Activated T-cell treated with anti-CD3 and anti-CD28 coated beads, Interleukin-2, amount 50 U/mL, for 24 hours (primary cell): ENCODE results near the gene CXCL14.
A peak's percentile ranks its signal among the peaks of the same experiment; 100 is the strongest.

Experiments used
- DNase-seq: peaks from one replicate; pipeline ENCODE4 v3.0.0-alpha.2; 2020
- H3K27ac Mint-ChIP-seq: 2 replicates; pipeline ENCODE4 v1.8.0; 2020; ENCODE audit warnings: mild to moderate bottlenecking, mixed read lengths
- H3K27me3 Mint-ChIP-seq: 2 replicates; pipeline ENCODE4 v1.8.0; 2020; ENCODE audit warnings: mixed read lengths
- H3K36me3 Mint-ChIP-seq: 2 replicates; pipeline ENCODE4 v1.8.0; 2020; ENCODE audit warnings: low read depth, mixed read lengths
- H3K4me1 Mint-ChIP-seq: 2 replicates; pipeline ENCODE4 v1.8.0; 2020; ENCODE audit warnings: low read depth, mixed read lengths
- H3K4me3 Mint-ChIP-seq: 2 replicates; pipeline ENCODE4 v1.8.0; 2020; ENCODE audit warnings: mild to moderate bottlenecking, moderate library complexity, mixed read lengths
- H3K9me3 Mint-ChIP-seq: 2 replicates; pipeline ENCODE4 v1.8.0; 2020; ENCODE audit warnings: mixed read lengths

CXCL14 gene

GRCh38 chr5:135549413-135549812 is 29.4 kb downstream of the CXCL14 start:
- Mint-ChIP-seq H3K4me3 (no peak overlapping the region), H3K27me3 (peaks cover 84% of the 10 kb centered on the region), H3K9me3 (no peaks in the 10 kb centered on the region), H3K36me3 (no peaks in the 10 kb centered on the region), H3K27ac (no peak overlapping the region), H3K4me1 (peaks cover 1% of the 10 kb centered on the region)
- DNase-seq, result no peak

GRCh38 chr5:135547590-135548254 is 31.1 kb downstream of the CXCL14 start:
- Mint-ChIP-seq H3K36me3 (no peaks in the 10 kb centered on the region), H3K27ac (no peak overlapping the region), H3K4me3 (no peak overlapping the region), H3K27me3 (peaks cover 87% of the 10 kb centered on the region), H3K9me3 (no peaks in the 10 kb centered on the region), H3K4me1 (peaks cover 12% of the 10 kb centered on the region)
- DNase-seq, result no peak

GRCh38 chr5:135546912-135547311 is 31.9 kb downstream of the CXCL14 start:
- no peak overlapping the region for H3K4me3 Mint-ChIP-seq

GRCh38 chr5:135546101-135546500 is 32.7 kb downstream of the CXCL14 start:
- Mint-ChIP-seq H3K27me3 (peaks cover 92% of the 10 kb centered on the region), H3K9me3 (no peaks in the 10 kb centered on the region), H3K4me1 (peaks cover 12% of the 10 kb centered on the region), H3K36me3 (no peaks in the 10 kb centered on the region), H3K27ac (no peak overlapping the region), H3K4me3 (no peak overlapping the region)
- DNase-seq, result no peak

More at GRCh38 chr5:135546912-135547311, 31.9 kb downstream of the CXCL14 start:
- no peak overlapping the region for H3K27ac Mint-ChIP-seq
- no peaks in the 10 kb centered on the region for H3K9me3 Mint-ChIP-seq
- no peak for DNase-seq
- no peaks in the 10 kb centered on the region for H3K36me3 Mint-ChIP-seq
- peaks cover 12% of the 10 kb centered on the region for H3K4me1 Mint-ChIP-seq
- H3K27me3 Mint-ChIP-seq, result peaks cover 87% of the 10 kb centered on the region

GRCh38 chr5:135545099-135545498 is 33.7 kb downstream of the CXCL14 start:
- Mint-ChIP-seq H3K4me1 (peaks cover 12% of the 10 kb centered on the region), H3K27me3 (peaks cover 94% of the 10 kb centered on the region), H3K4me3 (peak overlapping the region; percentile 78)

GRCh38 chr5:135543485-135544304 is 35.1 kb downstream of the CXCL14 start:
- Mint-ChIP-seq H3K4me1 (peaks cover 12% of the 10 kb centered on the region), H3K4me3 (peak overlapping the region; percentile 78), H3K27me3 (peaks cover 94% of the 10 kb centered on the region), H3K9me3 (no peaks in the 10 kb centered on the region), H3K36me3 (no peaks in the 10 kb centered on the region), H3K27ac (no peak overlapping the region)
- no peak for DNase-seq

More at GRCh38 chr5:135545099-135545498, 33.7 kb downstream of the CXCL14 start:
- Mint-ChIP-seq H3K27ac (no peak overlapping the region), H3K36me3 (no peaks in the 10 kb centered on the region), H3K9me3 (no peaks in the 10 kb centered on the region)
- DNase-seq, result no peak

- H3K4me3 Mint-ChIP-seq, result peak overlapping the region; percentile 19
- no peaks in the 10 kb centered on the region for H3K36me3 Mint-ChIP-seq
- H3K9me3 Mint-ChIP-seq, result no peaks in the 10 kb centered on the region
- no peak for DNase-seq
- peaks cover 94% of the 10 kb centered on the region for H3K27me3 Mint-ChIP-seq
- no peak overlapping the region for H3K27ac Mint-ChIP-seq
- H3K4me1 Mint-ChIP-seq, result peaks cover 12% of the 10 kb centered on the region
Observed at GRCh38 chr5:135543001-135543484, 35.7 kb downstream of the CXCL14 start.

GRCh38 chr5:135541807-135542502 is 36.8 kb downstream of the CXCL14 start:
- H3K4me1 Mint-ChIP-seq, result peaks cover 12% of the 10 kb centered on the region
- no peak overlapping the region for H3K4me3 Mint-ChIP-seq
- H3K27me3 Mint-ChIP-seq, result peaks cover 95% of the 10 kb centered on the region
- H3K27ac Mint-ChIP-seq, result no peak overlapping the region
- no peak for DNase-seq
- H3K36me3 Mint-ChIP-seq, result no peaks in the 10 kb centered on the region
- H3K9me3 Mint-ChIP-seq, result no peaks in the 10 kb centered on the region

- H3K36me3 Mint-ChIP-seq, result no peaks in the 10 kb centered on the region
- DNase-seq, result no peak
- no peaks in the 10 kb centered on the region for H3K9me3 Mint-ChIP-seq
- no peak overlapping the region for H3K27ac Mint-ChIP-seq
- peaks cover 92% of the 10 kb centered on the region for H3K27me3 Mint-ChIP-seq
- H3K4me1 Mint-ChIP-seq, result peaks cover 19% of the 10 kb centered on the region
- no peak overlapping the region for H3K4me3 Mint-ChIP-seq
Observed at GRCh38 chr5:135539430-135540005, 39.3 kb downstream of the CXCL14 start.

- Mint-ChIP-seq H3K27ac (no peak overlapping the region), H3K9me3 (no peaks in the 10 kb centered on the region), H3K27me3 (peaks cover 96% of the 10 kb centered on the region), H3K36me3 (no peaks in the 10 kb centered on the region), H3K4me3 (no peak overlapping the region), H3K4me1 (peaks cover 13% of the 10 kb centered on the region)
- DNase-seq, result no peak
Observed at GRCh38 chr5:135538261-135538660, 40.5 kb downstream of the CXCL14 start.

GRCh38 chr5:135537745-135538144 is 41.0 kb downstream of the CXCL14 start:
- H3K27ac Mint-ChIP-seq, result no peak overlapping the region

GRCh38 chr5:135537271-135537670 is 41.5 kb downstream of the CXCL14 start:
- no peak for DNase-seq
- Mint-ChIP-seq H3K27ac (no peak overlapping the region), H3K36me3 (no peaks in the 10 kb centered on the region), H3K9me3 (no peaks in the 10 kb centered on the region), H3K27me3 (peaks cover 96% of the 10 kb centered on the region), H3K4me1 (peaks cover 9% of the 10 kb centered on the region), H3K4me3 (no peak overlapping the region)

More at GRCh38 chr5:135537745-135538144, 41.0 kb downstream of the CXCL14 start:
- Mint-ChIP-seq H3K9me3 (no peaks in the 10 kb centered on the region), H3K27me3 (peaks cover 96% of the 10 kb centered on the region), H3K36me3 (no peaks in the 10 kb centered on the region), H3K4me3 (no peak overlapping the region), H3K4me1 (peaks cover 9% of the 10 kb centered on the region)
- no peak for DNase-seq

- H3K4me3 Mint-ChIP-seq, result no peak within 1 kb of the TSS
- no peaks in the 10 kb centered on the region for H3K9me3 Mint-ChIP-seq
- H3K27me3 Mint-ChIP-seq, result peaks cover 94% of the 10 kb centered on the region
- H3K27ac Mint-ChIP-seq, result no peak within 1 kb of the TSS
- H3K4me1 Mint-ChIP-seq, result peaks cover 9% of the 10 kb centered on the region
- H3K36me3 Mint-ChIP-seq, result no peaks in the 10 kb centered on the region
- no peak for DNase-seq
Observed at GRCh38 chr5:135535820-135536801, 42.7 kb downstream of the CXCL14 start, which contains the start of gene NEUROG1. Gene NEUROG1 (minus strand): TSS chr5:135535964. CDS start chr5:135535690, 274 bp downstream.
